ENCODE results near the gene LRP5. TPM values are rescaled to one million over a fixed set of nuclear protein-coding genes. Genes with fewer than 3 reads are reported as not detected.
A peak's percentile ranks its signal among the peaks of the same experiment; 100 is the strongest.

Gene LRP5
- total RNA-seq, 1 experiment from 2014 or later, result 129 TPM

DNA sequence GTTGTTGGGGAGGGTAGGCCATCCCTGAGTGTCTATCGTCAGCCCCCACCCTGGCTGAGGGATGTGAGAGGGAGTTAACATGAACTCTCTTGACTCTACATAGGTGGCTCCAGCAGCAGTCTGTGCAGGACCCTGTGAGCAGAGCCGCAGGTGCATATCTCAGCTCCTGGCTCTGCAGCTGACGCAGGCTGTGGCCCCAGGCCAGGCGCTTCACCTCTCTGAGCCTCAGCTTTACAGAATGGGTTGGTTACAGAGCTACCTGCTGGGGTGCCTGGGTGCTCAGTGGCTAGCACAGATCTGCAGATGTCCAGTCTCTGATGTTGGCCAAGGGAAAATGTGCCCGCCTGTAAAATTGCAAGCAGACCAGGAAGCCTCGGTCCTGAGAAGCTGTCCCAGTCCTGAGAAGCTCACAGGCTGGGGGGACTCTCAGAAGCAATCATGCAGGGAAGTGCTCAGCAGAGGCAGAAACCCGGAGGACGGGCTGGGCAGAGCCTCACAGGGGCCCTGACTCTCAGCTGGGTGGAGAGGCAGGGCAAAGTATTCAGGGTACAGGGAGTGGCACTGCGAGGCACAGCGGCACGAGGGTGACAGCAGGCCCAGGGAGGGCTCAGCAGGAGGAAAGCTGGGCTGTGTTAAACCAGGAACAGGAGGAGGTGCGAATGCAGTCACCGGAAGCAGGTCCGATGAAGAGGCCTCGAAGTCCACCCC, 15.9 kb upstream of the LRP5 start:
- Histone ChIP-seq H3F3A (ENCODE audit: insufficient read depth, low read depth) (0 out of 2 replicates have a peak, but pooled peaks cover 3% of the 10 kb centered on the region), H3K27me3 (ENCODE audit: insufficient read depth, low read depth) (no peaks in the 10 kb centered on the region), H4K20me1 (ENCODE audit: insufficient read depth) (no peaks in the 10 kb centered on the region), H3K4me2 (no peak overlapping the region), H3K79me2 (ENCODE audit: low read depth) (no peaks in the 10 kb centered on the region), H2AFZ (no peak overlapping the region), H3K36me3 (ENCODE audit: low read depth) (no peaks in the 10 kb centered on the region), H3K4me3 (no peak overlapping the region), H3K9me2 (ENCODE audit: insufficient read depth) (no peaks in the 10 kb centered on the region), H3K9me3 (ENCODE audit: insufficient read depth, low read depth) (no peaks in the 10 kb centered on the region), H3K27ac (no peak overlapping the region), H3K4me1 (replicated peaks; ENCODE audit: insufficient read depth) (peaks cover 3% of the 10 kb centered on the region; the same call in 1 of the 2 replicates)
- intact Hi-C loops (cut with micrococcal nuclease; ENCODE audit: unreplicated experiment), result loop anchor here (1.0 to 5.0 kb wide), 2 partner anchors 39 to 89 kb away; no protein-coding TSS in a partner anchor
- ChIA-PET POLR2A (ENCODE audit: unreplicated experiment) (no interaction called here), CTCF (interaction anchor here (0.6 to 2.3 kb wide), 5 partner anchors 14 to 558 kb away, joined by 3 to 14 read pairs (median 4); no protein-coding TSS in a partner anchor)
- TF ChIP-seq, protein P1, sequence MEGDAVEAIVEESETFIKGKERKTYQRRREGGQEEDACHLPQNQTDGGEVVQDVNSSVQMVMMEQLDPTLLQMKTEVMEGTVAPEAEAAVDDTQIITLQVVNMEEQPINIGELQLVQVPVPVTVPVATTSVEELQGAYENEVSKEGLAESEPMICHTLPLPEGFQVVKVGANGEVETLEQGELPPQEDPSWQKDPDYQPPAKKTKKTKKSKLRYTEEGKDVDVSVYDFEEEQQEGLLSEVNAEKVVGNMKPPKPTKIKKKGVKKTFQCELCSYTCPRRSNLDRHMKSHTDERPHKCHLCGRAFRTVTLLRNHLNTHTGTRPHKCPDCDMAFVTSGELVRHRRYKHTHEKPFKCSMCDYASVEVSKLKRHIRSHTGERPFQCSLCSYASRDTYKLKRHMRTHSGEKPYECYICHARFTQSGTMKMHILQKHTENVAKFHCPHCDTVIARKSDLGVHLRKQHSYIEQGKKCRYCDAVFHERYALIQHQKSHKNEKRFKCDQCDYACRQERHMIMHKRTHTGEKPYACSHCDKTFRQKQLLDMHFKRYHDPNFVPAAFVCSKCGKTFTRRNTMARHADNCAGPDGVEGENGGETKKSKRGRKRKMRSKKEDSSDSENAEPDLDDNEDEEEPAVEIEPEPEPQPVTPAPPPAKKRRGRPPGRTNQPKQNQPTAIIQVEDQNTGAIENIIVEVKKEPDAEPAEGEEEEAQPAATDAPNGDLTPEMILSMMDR (conservative IDR thresholded peaks at IDR 0.05), result no peak
- TF ChIP-seq EZH2 (IDR thresholded peaks at IDR 0.05; ENCODE audit: low read depth), result no peak
- BruUV-seq (replicated peaks), result no TSS peak
- no peak for DNase-seq

GRCh38 chr11:68297052-68297378, 15.4 kb upstream of the LRP5 start:
- no peak overlapping the region for H2AFZ ChIP-seq
- no TSS peak for BruUV-seq (replicated peaks)
- no peaks in the 10 kb centered on the region for H3K9me2 ChIP-seq (ENCODE audit: insufficient read depth)
- intact Hi-C loops (cut with micrococcal nuclease; ENCODE audit: unreplicated experiment), result loop anchor here (1.0 to 5.0 kb wide), 2 partner anchors 40 to 90 kb away; no protein-coding TSS in a partner anchor
- H3K4me2 ChIP-seq, result no peak overlapping the region
- POLR2A ChIA-PET (ENCODE audit: unreplicated experiment), result no interaction called here
- H3K27me3 ChIP-seq (ENCODE audit: insufficient read depth, low read depth), result no peaks in the 10 kb centered on the region
- no peaks in the 10 kb centered on the region for H4K20me1 ChIP-seq (ENCODE audit: insufficient read depth)
- H3F3A ChIP-seq (ENCODE audit: insufficient read depth, low read depth), result 0 out of 2 replicates have a peak, but pooled peaks cover 3% of the 10 kb centered on the region
- H3K9me3 ChIP-seq (ENCODE audit: insufficient read depth, low read depth), result no peaks in the 10 kb centered on the region
- H3K36me3 ChIP-seq (ENCODE audit: low read depth), result no peaks in the 10 kb centered on the region
- CTCF ChIA-PET, result interaction anchor here (0.6 to 2.3 kb wide), 7 partner anchors 14 to 559 kb away, joined by 3 to 14 read pairs (median 4); no protein-coding TSS in a partner anchor
- TF ChIP-seq, protein P1 (conservative IDR thresholded peaks at IDR 0.05), result no peak
- TF ChIP-seq EZH2 (IDR thresholded peaks at IDR 0.05; ENCODE audit: low read depth), result no peak
- no peak overlapping the region for H3K4me3 ChIP-seq
- H3K27ac ChIP-seq, result no peak overlapping the region
- H3K79me2 ChIP-seq (ENCODE audit: low read depth), result no peaks in the 10 kb centered on the region
- no peak for DNase-seq
- H3K4me1 ChIP-seq (replicated peaks; ENCODE audit: insufficient read depth), result peaks cover 5% of the 10 kb centered on the region

DNA sequence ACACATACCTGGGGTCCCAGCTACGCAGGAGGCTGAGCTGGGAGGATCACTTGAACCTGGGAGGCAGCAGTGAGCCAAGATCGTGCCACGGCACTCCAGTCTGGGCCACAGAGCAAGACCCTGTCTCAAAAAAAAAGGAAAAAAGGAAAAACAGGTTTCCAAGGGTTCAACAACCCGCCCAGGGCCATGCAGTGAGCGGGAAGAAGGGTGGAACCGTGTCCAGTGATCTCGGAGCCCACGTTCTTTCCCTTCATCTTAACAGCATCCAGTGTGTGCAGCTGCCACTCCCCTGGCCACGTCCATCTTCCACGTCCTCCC, 14.9 kb upstream of the LRP5 start:
- Histone ChIP-seq H2AFZ (no peak overlapping the region), H3K36me3 (ENCODE audit: low read depth) (no peaks in the 10 kb centered on the region), H3K4me2 (peak overlapping the region; percentile 10; the same call in 1 of the 2 replicates), H3K4me3 (no peak overlapping the region), H4K20me1 (ENCODE audit: insufficient read depth) (no peaks in the 10 kb centered on the region), H3K27ac (no peak overlapping the region), H3K9me3 (ENCODE audit: insufficient read depth, low read depth) (no peaks in the 10 kb centered on the region), H3K27me3 (ENCODE audit: insufficient read depth, low read depth) (no peaks in the 10 kb centered on the region), H3K79me2 (ENCODE audit: low read depth) (no peaks in the 10 kb centered on the region), H3K4me1 (replicated peaks; ENCODE audit: insufficient read depth) (peaks cover 9% of the 10 kb centered on the region), H3K9me2 (ENCODE audit: insufficient read depth) (no peaks in the 10 kb centered on the region), H3F3A (ENCODE audit: insufficient read depth, low read depth) (peaks cover 8% of the 10 kb centered on the region; the same call in 1 of the 2 replicates)
- intact Hi-C loops (cut with micrococcal nuclease; ENCODE audit: unreplicated experiment), result loop anchor here (1.0 to 5.0 kb wide), 2 partner anchors 40 to 90 kb away; no protein-coding TSS in a partner anchor
- CTCF ChIA-PET, result interaction anchor here (0.6 to 2.8 kb wide), 6 partner anchors 13 to 98 kb away, joined by 4 to 15 read pairs (median 5); no protein-coding TSS in a partner anchor
- POLR2A ChIA-PET (ENCODE audit: unreplicated experiment), result no interaction called here
- TF ChIP-seq, protein P1 (conservative IDR thresholded peaks at IDR 0.05), result no peak
- no peak for TF ChIP-seq EZH2 (IDR thresholded peaks at IDR 0.05; ENCODE audit: low read depth)
- no peak for DNase-seq
- BruUV-seq (replicated peaks), result no TSS peak
